Central memory CD8-positive, alpha-beta T cell (primary cell): ENCODE measurements around the gene AGPAT3.
A peak's percentile ranks its signal among the peaks of the same experiment; 100 is the strongest.

ENCODE experiments used
- ATAC-seq: fragments of 150-1000 bp; cut with Tn5 transposase; replicated peaks from 2 replicates; pipeline ENCODE4 v1.10.0; 2022; ENCODE audit warnings: mild to moderate bottlenecking, moderate FRiP score, moderate number of reproducible peaks; ENCODE audit not compliant: poor library complexity, severe bottlenecking; ENCODE audit errors: extremely low read depth
- DNase-seq, 2 donors: peaks; one replicate each; pipeline ENCODE4 v3.0.0; 2021; ENCODE audit warnings: low spot score in 2 of 2
- H3K27ac Mint-ChIP-seq: one replicate; pipeline ENCODE4 v1.8.0; 2022; ENCODE audit warnings: low read depth, mild to moderate bottlenecking, moderate library complexity, mixed read lengths
- H3K27me3 Mint-ChIP-seq: one replicate; pipeline ENCODE4 v1.8.0; 2022; ENCODE audit warnings: mixed read lengths
- H3K36me3 Mint-ChIP-seq: one replicate; pipeline ENCODE4 v1.8.0; 2022; ENCODE audit warnings: mild to moderate bottlenecking, moderate library complexity, mixed read lengths; ENCODE audit not compliant: insufficient read depth
- H3K4me1 Mint-ChIP-seq: one replicate; pipeline ENCODE4 v1.8.0; 2022; ENCODE audit warnings: mixed read lengths
- H3K4me3 Mint-ChIP-seq: one replicate; pipeline ENCODE4 v1.8.0; 2022; ENCODE audit warnings: mild to moderate bottlenecking, moderate library complexity, mixed read lengths
- H3K9me3 Mint-ChIP-seq: one replicate; pipeline ENCODE4 v1.8.0; 2022; ENCODE audit warnings: mixed read lengths

AGPAT3 gene

DNA sequence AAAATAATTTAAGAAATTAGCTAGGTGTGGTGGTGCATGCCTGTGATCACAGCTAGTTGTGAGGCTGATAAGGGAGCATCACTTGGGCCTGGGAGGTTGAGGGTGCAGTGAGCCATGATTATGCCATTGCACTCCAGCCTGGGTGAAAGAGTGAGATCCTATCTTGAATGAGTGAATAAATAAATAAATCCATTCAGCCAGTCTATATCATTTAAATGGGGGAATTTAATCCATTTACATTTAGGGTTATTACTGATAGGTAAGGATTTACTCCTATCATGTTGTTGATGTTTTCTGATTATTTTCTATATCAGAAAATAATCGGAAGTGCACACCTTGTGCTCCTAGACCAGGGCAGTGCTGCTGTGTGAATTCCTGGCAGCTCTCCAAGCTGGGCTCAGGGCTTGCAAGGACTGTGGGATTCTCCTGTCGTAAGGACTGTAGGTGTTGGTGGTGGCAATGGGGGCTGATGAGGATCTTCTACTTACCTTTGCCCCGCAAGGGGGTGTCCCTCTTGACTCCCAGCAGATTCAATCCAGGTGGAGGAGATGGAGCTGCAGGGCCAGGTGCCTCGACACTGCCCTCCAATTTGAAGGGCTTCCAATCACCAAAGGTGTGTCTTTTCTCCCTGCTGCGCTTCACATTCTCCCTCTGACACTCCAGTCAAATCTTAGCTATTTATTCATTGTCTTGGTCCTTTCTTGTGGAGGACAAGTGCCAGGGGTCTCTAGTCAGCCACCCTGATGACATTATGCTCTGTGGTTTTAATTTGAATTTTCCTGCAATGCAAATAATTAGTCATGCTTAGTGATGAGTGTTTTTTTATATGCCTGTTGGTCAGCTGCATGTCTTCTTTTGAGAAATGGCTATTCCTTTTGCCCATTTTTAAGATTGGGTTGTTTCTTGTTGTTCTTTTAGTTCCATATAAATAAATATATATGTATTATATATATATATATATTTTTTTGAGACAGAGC lies 133.0 kb downstream of the AGPAT3 start:
- H3K4me1 Mint-ChIP-seq, result no peaks in the 10 kb centered on the region
- DNase-seq (no peak), ATAC-seq (no peak)
- peaks cover 27% of the 10 kb centered on the region for H3K27me3 Mint-ChIP-seq
- no peak overlapping the region for H3K4me3 Mint-ChIP-seq
- no peak overlapping the region for H3K27ac Mint-ChIP-seq
- no peaks in the 10 kb centered on the region for H3K9me3 Mint-ChIP-seq
- H3K36me3 Mint-ChIP-seq, result peaks cover 3% of the 10 kb centered on the region

GRCh38 chr21:44000360-44000759 lies 135.3 kb downstream of the AGPAT3 start:
- Mint-ChIP-seq H3K27me3 (peaks cover 27% of the 10 kb centered on the region), H3K4me1 (no peaks in the 10 kb centered on the region), H3K4me3 (no peak overlapping the region)

DNA sequence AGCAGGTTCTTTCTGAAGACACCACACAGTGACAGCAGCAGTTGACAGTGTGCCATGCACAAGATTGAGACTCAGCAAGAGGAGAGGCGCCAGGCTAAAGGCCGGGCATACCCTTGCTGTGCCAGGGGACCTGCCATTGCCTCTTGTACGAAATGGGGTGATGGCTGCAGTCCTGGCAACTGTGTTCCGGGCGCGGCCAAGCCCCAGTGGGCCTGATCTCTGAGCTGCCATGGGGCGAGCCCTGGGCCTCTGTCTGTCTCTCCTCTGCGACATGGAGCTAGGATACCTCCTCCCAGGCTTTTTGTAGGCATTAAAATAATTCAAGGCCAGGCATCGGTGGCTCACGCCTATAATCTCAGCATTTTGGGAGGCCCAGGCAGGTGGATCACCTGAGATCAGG lies 137.5 kb downstream of the AGPAT3 start:
- peaks cover 20% of the 10 kb centered on the region for H3K27me3 Mint-ChIP-seq
- no peaks in the 10 kb centered on the region for H3K36me3 Mint-ChIP-seq
- H3K9me3 Mint-ChIP-seq, result no peaks in the 10 kb centered on the region
- DNase-seq (no peak), ATAC-seq (no peak)
- no peak overlapping the region for H3K4me3 Mint-ChIP-seq
- H3K27ac Mint-ChIP-seq, result no peak overlapping the region
- H3K4me1 Mint-ChIP-seq, result no peaks in the 10 kb centered on the region

More at GRCh38 chr21:44000360-44000759, 135.3 kb downstream of the AGPAT3 start:
- no peak for DNase-seq
- H3K9me3 Mint-ChIP-seq, result no peaks in the 10 kb centered on the region
- no peak overlapping the region for H3K27ac Mint-ChIP-seq
- no peak for ATAC-seq
- no peaks in the 10 kb centered on the region for H3K36me3 Mint-ChIP-seq

- no peak for ATAC-seq
- Mint-ChIP-seq H3K36me3 (no peaks in the 10 kb centered on the region), H3K27me3 (peaks cover 11% of the 10 kb centered on the region), H3K9me3 (no peaks in the 10 kb centered on the region), H3K4me3 (no peak overlapping the region), H3K4me1 (no peaks in the 10 kb centered on the region), H3K27ac (no peak overlapping the region)
- no peak for DNase-seq
These were observed 138.4 kb downstream of the AGPAT3 start for GRCh38 chr21:44003307-44003966.

- H3K27me3 Mint-ChIP-seq, result no peaks in the 10 kb centered on the region
- DNase-seq, result no peak
- peaks cover 3% of the 10 kb centered on the region for H3K4me1 Mint-ChIP-seq
- ATAC-seq, result no peak
- no peaks in the 10 kb centered on the region for H3K9me3 Mint-ChIP-seq
- H3K27ac Mint-ChIP-seq, result no peak overlapping the region
- no peak overlapping the region for H3K4me3 Mint-ChIP-seq
- H3K36me3 Mint-ChIP-seq, result no peaks in the 10 kb centered on the region
These were observed 140.0 kb downstream of the AGPAT3 start for GRCh38 chr21:44005071-44005470.

GRCh38 chr21:44005593-44005992 lies 140.6 kb downstream of the AGPAT3 start:
- no peaks in the 10 kb centered on the region for H3K9me3 Mint-ChIP-seq

DNA sequence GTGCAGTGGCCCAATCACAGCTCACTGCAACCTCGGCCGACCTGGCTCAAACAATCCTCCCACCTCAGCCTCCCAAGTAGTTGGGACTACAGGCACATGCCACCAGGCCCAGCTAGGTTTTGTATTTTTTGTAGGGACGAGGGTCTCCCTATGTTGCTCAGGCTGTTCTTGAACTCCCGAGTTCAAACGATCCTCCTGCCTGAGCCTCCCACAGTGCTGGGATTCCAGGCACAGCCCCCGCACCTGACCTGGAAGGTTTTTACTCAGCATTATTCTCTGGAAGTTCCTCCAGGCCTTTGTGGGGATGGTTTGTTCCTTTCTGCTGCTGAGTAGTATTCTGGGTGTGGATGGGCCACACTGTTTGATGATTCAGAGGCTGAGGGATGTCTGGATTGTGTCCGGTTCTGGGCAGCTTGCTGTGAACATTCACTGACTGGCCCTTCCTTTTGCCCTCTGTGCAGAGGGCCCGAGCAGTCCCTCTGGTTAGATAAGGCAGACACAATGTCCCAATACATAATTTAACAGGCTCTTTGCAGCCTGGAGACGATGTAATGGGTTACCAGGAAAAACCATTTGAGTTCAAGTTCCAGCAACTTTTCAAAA lies 141.1 kb downstream of the AGPAT3 start:
- H3K36me3 Mint-ChIP-seq, result no peaks in the 10 kb centered on the region
- H3K9me3 Mint-ChIP-seq, result no peaks in the 10 kb centered on the region
- no peak overlapping the region for H3K27ac Mint-ChIP-seq
- ATAC-seq (no peak), DNase-seq (no peak)
- no peaks in the 10 kb centered on the region for H3K27me3 Mint-ChIP-seq
- H3K4me1 Mint-ChIP-seq, result peaks cover 11% of the 10 kb centered on the region
- H3K4me3 Mint-ChIP-seq, result no peak overlapping the region

More at GRCh38 chr21:44005593-44005992, 140.6 kb downstream of the AGPAT3 start:
- Mint-ChIP-seq H3K27ac (no peak overlapping the region), H3K36me3 (no peaks in the 10 kb centered on the region), H3K4me3 (no peak overlapping the region), H3K27me3 (no peaks in the 10 kb centered on the region), H3K4me1 (peaks cover 8% of the 10 kb centered on the region)
- ATAC-seq, result no peak
- no peak for DNase-seq

DNA sequence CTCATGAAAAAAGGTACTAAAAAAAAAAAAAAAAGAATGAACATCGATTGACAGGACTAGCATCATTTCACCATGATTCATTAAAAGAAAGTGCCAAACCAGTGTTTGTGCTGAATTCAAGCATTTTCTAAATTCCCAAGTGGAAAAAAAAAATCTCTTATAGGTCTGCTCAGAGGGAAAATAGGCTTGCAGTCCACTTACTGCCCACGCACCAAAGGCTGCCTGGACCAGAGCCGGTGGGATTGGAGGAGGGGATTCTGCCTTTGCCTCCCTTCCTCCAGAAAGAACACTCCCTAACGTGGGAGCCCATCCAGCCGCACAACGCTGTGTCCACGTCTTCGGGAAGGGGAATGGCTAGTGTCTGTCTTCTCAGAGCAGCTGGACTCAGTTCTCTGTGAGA lies 141.6 kb downstream of the AGPAT3 start:
- no peak for DNase-seq
- Mint-ChIP-seq H3K27ac (no peak overlapping the region), H3K4me3 (no peak overlapping the region), H3K9me3 (no peaks in the 10 kb centered on the region), H3K4me1 (peaks cover 15% of the 10 kb centered on the region), H3K27me3 (no peaks in the 10 kb centered on the region), H3K36me3 (peaks cover 4% of the 10 kb centered on the region)
- ATAC-seq, result no peak

DNA sequence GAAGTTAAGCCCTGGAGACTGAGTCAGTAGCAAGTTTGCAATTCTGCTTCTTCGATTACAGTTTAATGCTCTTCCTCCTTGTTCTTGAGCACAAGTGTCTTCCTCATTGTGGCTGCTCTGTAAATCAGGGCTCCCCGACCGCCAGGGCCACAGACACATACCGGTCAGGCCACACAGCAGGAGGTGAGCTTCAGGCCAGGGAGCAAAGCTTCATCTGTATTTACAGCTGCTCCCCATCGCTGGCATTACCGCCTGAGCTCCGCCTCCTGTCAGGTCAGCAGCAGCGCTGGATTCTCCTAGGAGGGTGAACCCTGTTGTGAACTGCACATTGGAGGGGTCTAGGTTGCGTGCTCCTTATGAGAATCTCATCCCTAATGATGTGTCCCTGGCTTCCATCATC lies 145.4 kb downstream of the AGPAT3 start:
- Mint-ChIP-seq H3K27me3 (no peaks in the 10 kb centered on the region), H3K36me3 (peaks cover 16% of the 10 kb centered on the region), H3K9me3 (no peaks in the 10 kb centered on the region), H3K4me3 (peak overlapping the region; percentile 94), H3K4me1 (peaks cover 40% of the 10 kb centered on the region), H3K27ac (peak overlapping the region; percentile 92)
- no peak for ATAC-seq
- DNase-seq, result no peak

DNA sequence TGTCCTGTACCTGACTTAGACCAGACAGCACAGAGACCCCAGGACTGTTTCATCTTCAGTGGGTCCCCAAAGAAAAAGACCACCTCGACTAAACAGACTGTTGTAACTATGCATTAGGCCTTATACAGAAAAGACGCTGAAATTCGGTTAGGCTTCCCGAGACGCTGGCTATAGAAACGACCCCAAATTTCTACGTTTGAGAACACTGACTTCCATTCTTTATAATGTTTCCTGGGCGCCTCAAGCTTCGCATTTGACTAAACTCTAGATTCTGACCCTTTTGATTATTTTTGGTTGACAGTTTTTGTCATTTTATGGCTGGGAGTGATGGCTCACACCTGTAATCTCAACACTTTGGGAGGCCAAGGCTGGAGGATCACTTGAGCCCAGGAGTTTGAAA lies 146.1 kb downstream of the AGPAT3 start:
- H3K27me3 Mint-ChIP-seq, result no peaks in the 10 kb centered on the region
- no peak for DNase-seq
- H3K4me3 Mint-ChIP-seq, result peak overlapping the region; percentile 94
- peak overlapping the region; percentile 92 for H3K27ac Mint-ChIP-seq
- no peak for ATAC-seq
- peaks cover 16% of the 10 kb centered on the region for H3K36me3 Mint-ChIP-seq
- H3K4me1 Mint-ChIP-seq, result peaks cover 47% of the 10 kb centered on the region
- no peaks in the 10 kb centered on the region for H3K9me3 Mint-ChIP-seq

- DNase-seq, result peak; percentile 52 to 57
- H3K27me3 Mint-ChIP-seq, result no peaks in the 10 kb centered on the region
- H3K4me3 Mint-ChIP-seq, result peak within 1 kb of the TSS; percentile 94
- H3K36me3 Mint-ChIP-seq, result peaks cover 16% of the 10 kb centered on the region
- peak within 1 kb of the TSS; percentile 92 for H3K27ac Mint-ChIP-seq
- H3K4me1 Mint-ChIP-seq, result peaks cover 53% of the 10 kb centered on the region
- no peaks in the 10 kb centered on the region for H3K9me3 Mint-ChIP-seq
- ATAC-seq, result peak; percentile 61
These were observed 146.8 kb downstream of the AGPAT3 start, which contains the start of gene TRAPPC10 for GRCh38 chr21:44011579-44012473. TRAPPC10 (plus strand) TSS chr21:44012309; CDS start chr21:44012494, 185 bp downstream.
